ENCODE data around the gene IL18BP.

IL18BP gene

GRCh38 chr11:72015511-72016061 is 16.9 kb downstream of the IL18BP start:
- Mint-ChIP-seq H3K4me1 (no peaks in the 10 kb centered on the region), H3K27ac (no peak overlapping the region), H3K4me3 (no peak overlapping the region), H3K9me3 (no peaks in the 10 kb centered on the region), H3K36me3 (peaks cover 12% of the 10 kb centered on the region), H3K27me3 (no peaks in the 10 kb centered on the region)

GRCh38 chr11:72018171-72018570 is 19.5 kb downstream of the IL18BP start:
- Mint-ChIP-seq H3K9me3 (no peaks in the 10 kb centered on the region), H3K27me3 (no peaks in the 10 kb centered on the region), H3K27ac (no peak overlapping the region), H3K36me3 (peaks cover 14% of the 10 kb centered on the region), H3K4me3 (no peak overlapping the region), H3K4me1 (no peaks in the 10 kb centered on the region)

GRCh38 chr11:72023335-72023734 is 24.6 kb downstream of the IL18BP start:
- H3K4me1 Mint-ChIP-seq = peaks cover 32% of the 10 kb centered on the region
- H3K4me3 Mint-ChIP-seq = no peak overlapping the region
- no peaks in the 10 kb centered on the region for H3K9me3 Mint-ChIP-seq
- peaks cover 11% of the 10 kb centered on the region for H3K36me3 Mint-ChIP-seq
- H3K27me3 Mint-ChIP-seq = no peaks in the 10 kb centered on the region
- peak overlapping the region; percentile 62 for H3K27ac Mint-ChIP-seq

- no peak overlapping the region for H3K4me3 Mint-ChIP-seq
- peak overlapping the region; percentile 30 for H3K27ac Mint-ChIP-seq
- H3K36me3 Mint-ChIP-seq = peaks cover 8% of the 10 kb centered on the region
- H3K9me3 Mint-ChIP-seq = no peaks in the 10 kb centered on the region
- H3K4me1 Mint-ChIP-seq = peaks cover 40% of the 10 kb centered on the region
- no peaks in the 10 kb centered on the region for H3K27me3 Mint-ChIP-seq
Observed at GRCh38 chr11:72024069-72024754, 25.5 kb downstream of the IL18BP start.

- H3K27me3 Mint-ChIP-seq = no peaks in the 10 kb centered on the region
Observed at GRCh38 chr11:72026090-72026489, 27.4 kb downstream of the IL18BP start.

GRCh38 chr11:72030472-72031045 is 31.9 kb downstream of the IL18BP start:
- no peaks in the 10 kb centered on the region for H3K9me3 Mint-ChIP-seq
- H3K27ac Mint-ChIP-seq = peak overlapping the region; percentile 88
- H3K4me3 Mint-ChIP-seq = no peak overlapping the region
- H3K27me3 Mint-ChIP-seq = no peaks in the 10 kb centered on the region
- H3K36me3 Mint-ChIP-seq = peaks cover 3% of the 10 kb centered on the region
- peaks cover 74% of the 10 kb centered on the region for H3K4me1 Mint-ChIP-seq

More at GRCh38 chr11:72026090-72026489, 27.4 kb downstream of the IL18BP start:
- Mint-ChIP-seq H3K27ac (peak overlapping the region; percentile 55), H3K9me3 (no peaks in the 10 kb centered on the region), H3K36me3 (peaks cover 6% of the 10 kb centered on the region), H3K4me1 (peaks cover 59% of the 10 kb centered on the region), H3K4me3 (no peak overlapping the region)

GRCh38 chr11:72036687-72037086 is 38.0 kb downstream of the IL18BP start:
- H3K27me3 Mint-ChIP-seq = no peaks in the 10 kb centered on the region
- peaks cover 34% of the 10 kb centered on the region for H3K4me1 Mint-ChIP-seq
- H3K36me3 Mint-ChIP-seq = peaks cover 5% of the 10 kb centered on the region
- no peaks in the 10 kb centered on the region for H3K9me3 Mint-ChIP-seq
- peak overlapping the region; percentile 86 for H3K27ac Mint-ChIP-seq
- H3K4me3 Mint-ChIP-seq = peak overlapping the region; percentile 20

GRCh38 chr11:72037554-72038311 is 39.0 kb downstream of the IL18BP start:
- no peaks in the 10 kb centered on the region for H3K27me3 Mint-ChIP-seq
- no peak overlapping the region for H3K27ac Mint-ChIP-seq
- peaks cover 5% of the 10 kb centered on the region for H3K36me3 Mint-ChIP-seq
- H3K4me3 Mint-ChIP-seq = no peak overlapping the region
- peaks cover 39% of the 10 kb centered on the region for H3K4me1 Mint-ChIP-seq
- no peaks in the 10 kb centered on the region for H3K9me3 Mint-ChIP-seq

- Mint-ChIP-seq H3K4me3 (no peak overlapping the region), H3K9me3 (no peaks in the 10 kb centered on the region), H3K27me3 (no peaks in the 10 kb centered on the region), H3K36me3 (peaks cover 6% of the 10 kb centered on the region), H3K4me1 (peaks cover 40% of the 10 kb centered on the region), H3K27ac (no peak overlapping the region)
Observed at GRCh38 chr11:72038491-72038890, 39.8 kb downstream of the IL18BP start.

- H3K36me3 Mint-ChIP-seq = peaks cover 6% of the 10 kb centered on the region
- no peak overlapping the region for H3K4me3 Mint-ChIP-seq
- no peaks in the 10 kb centered on the region for H3K9me3 Mint-ChIP-seq
- no peak overlapping the region for H3K27ac Mint-ChIP-seq
- H3K27me3 Mint-ChIP-seq = no peaks in the 10 kb centered on the region
- peaks cover 43% of the 10 kb centered on the region for H3K4me1 Mint-ChIP-seq
Observed at GRCh38 chr11:72039031-72039855, 40.5 kb downstream of the IL18BP start.

GRCh38 chr11:72039856-72040401 is 41.2 kb downstream of the IL18BP start:
- Mint-ChIP-seq H3K27me3 (no peaks in the 10 kb centered on the region), H3K36me3 (peaks cover 6% of the 10 kb centered on the region), H3K4me1 (peaks cover 49% of the 10 kb centered on the region), H3K27ac (no peak overlapping the region), H3K9me3 (no peaks in the 10 kb centered on the region), H3K4me3 (no peak overlapping the region)

- Mint-ChIP-seq H3K4me3 (no peak overlapping the region), H3K9me3 (no peaks in the 10 kb centered on the region), H3K36me3 (peaks cover 4% of the 10 kb centered on the region), H3K4me1 (peaks cover 51% of the 10 kb centered on the region), H3K27me3 (no peaks in the 10 kb centered on the region), H3K27ac (no peak overlapping the region)
Observed at GRCh38 chr11:72040491-72041363, 42.0 kb downstream of the IL18BP start.

GRCh38 chr11:72041364-72042063 is 42.8 kb downstream of the IL18BP start:
- H3K4me1 Mint-ChIP-seq = peaks cover 44% of the 10 kb centered on the region
- H3K9me3 Mint-ChIP-seq = no peaks in the 10 kb centered on the region
- no peaks in the 10 kb centered on the region for H3K27me3 Mint-ChIP-seq
- no peak overlapping the region for H3K27ac Mint-ChIP-seq
- H3K4me3 Mint-ChIP-seq = no peak overlapping the region
- peaks cover 1% of the 10 kb centered on the region for H3K36me3 Mint-ChIP-seq

Measured in activated naive CD4-positive, alpha-beta T cell treated with anti-CD3 and anti-CD28 coated beads, Interleukin-2, amount 50 U/mL, for 24 hours (primary cell).